HG03521 (cell line): ENCODE data around the gene CACNA1C.

Experiments
- ATAC-seq: cut with Tn5 transposase; IDR thresholded peaks from one replicate; pipeline ENCODE4 v1.9.1; 2021; ENCODE audit warnings: mild to moderate bottlenecking, moderate library complexity; ENCODE audit not compliant: unreplicated experiment

CACNA1C gene

GRCh38 chr12:2432856-2433255 is 380.1 kb downstream of the CACNA1C start:
- no peak for ATAC-seq

- ATAC-seq = no peak
Observed at GRCh38 chr12:2435511-2435910, 382.7 kb downstream of the CACNA1C start.

GRCh38 chr12:2439332-2440100 is 386.7 kb downstream of the CACNA1C start:
- no peak for ATAC-seq

- ATAC-seq = no peak
Observed at GRCh38 chr12:2443776-2444175, 391.0 kb downstream of the CACNA1C start.

- ATAC-seq = no peak
Observed at GRCh38 chr12:2445968-2446367, 393.2 kb downstream of the CACNA1C start.

- ATAC-seq = no peak
Observed at GRCh38 chr12:2447861-2448260, 395.1 kb downstream of the CACNA1C start.

- no peak for ATAC-seq
Observed at GRCh38 chr12:2449586-2449985, 396.8 kb downstream of the CACNA1C start.

GRCh38 chr12:2450553-2450952 is 397.8 kb downstream of the CACNA1C start:
- ATAC-seq = no peak

- no peak for ATAC-seq
Observed at GRCh38 chr12:2451025-2451424, 398.2 kb downstream of the CACNA1C start.

- no peak for ATAC-seq
Observed at GRCh38 chr12:2451497-2451896, 398.7 kb downstream of the CACNA1C start.

- ATAC-seq = no peak
Observed at GRCh38 chr12:2453076-2453760, 400.4 kb downstream of the CACNA1C start.

GRCh38 chr12:2453761-2454090 is 400.9 kb downstream of the CACNA1C start:
- no peak for ATAC-seq

- no peak for ATAC-seq
Observed at GRCh38 chr12:2454601-2455177, 401.9 kb downstream of the CACNA1C start.

GRCh38 chr12:2455410-2455809 is 402.6 kb downstream of the CACNA1C start:
- no peak for ATAC-seq

GRCh38 chr12:2456122-2456812 is 403.5 kb downstream of the CACNA1C start:
- ATAC-seq = no peak

GRCh38 chr12:2456813-2457186 is 404.0 kb downstream of the CACNA1C start:
- no peak for ATAC-seq

- ATAC-seq = no peak
Observed at GRCh38 chr12:2457215-2457932, 404.6 kb downstream of the CACNA1C start.

- ATAC-seq = no peak
Observed at GRCh38 chr12:2457933-2458414, 405.2 kb downstream of the CACNA1C start.

- ATAC-seq = no peak
Observed at GRCh38 chr12:2460051-2460670, 407.4 kb downstream of the CACNA1C start.

GRCh38 chr12:2461046-2461445 is 408.3 kb downstream of the CACNA1C start:
- no peak for ATAC-seq
